Measurements from ENCODE around the gene MOSPD2. TPM values are rescaled to one million over a fixed set of nuclear protein-coding genes. Genes with fewer than 3 reads are reported as not detected.

The MOSPD2 gene
- total RNA-seq, 4 donors from 2014 or later = 27.7 to 38.1 (median 35.7) TPM

DNA sequence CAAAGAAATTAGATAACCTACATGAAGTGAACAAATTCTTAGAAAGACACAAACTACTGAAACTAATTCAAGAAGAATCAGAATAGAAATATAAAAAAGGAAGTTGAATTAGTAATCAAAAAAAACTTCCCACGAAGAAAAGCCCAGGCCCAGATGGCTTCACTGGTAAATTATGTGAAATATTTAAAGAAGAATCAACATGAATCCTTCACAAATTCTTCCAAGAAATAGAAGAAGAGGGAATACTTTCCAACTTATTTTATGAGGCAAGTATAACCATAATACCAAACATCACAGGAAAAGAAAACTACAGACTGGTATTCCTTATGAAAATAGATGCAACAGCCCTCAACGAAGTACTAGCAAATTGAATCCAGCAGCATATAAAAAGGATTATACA is 30.7 kb downstream of the MOSPD2 start:
- TF ChIP-seq CTCF (IDR thresholded peaks at IDR 0.05; ENCODE audit: low read depth) = no peak

DNA sequence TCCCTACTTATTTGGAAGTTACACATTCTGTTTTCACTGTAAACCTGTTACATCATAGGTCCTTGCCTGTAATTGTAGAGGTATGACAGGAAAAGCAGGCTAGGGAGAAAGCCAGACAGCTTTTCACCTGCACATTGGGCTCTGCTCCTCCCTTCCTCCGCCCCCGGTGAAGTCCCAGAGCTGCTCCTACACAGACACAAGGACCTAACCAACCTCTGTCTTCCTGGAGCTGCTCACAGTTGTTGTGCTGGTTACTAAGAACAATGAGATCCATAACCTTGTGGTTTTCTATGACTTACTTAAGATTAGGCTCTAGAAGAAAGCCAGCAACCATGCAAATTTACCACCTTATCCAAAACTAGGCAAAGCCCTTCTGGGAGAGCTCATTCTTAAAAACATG is 40.0 kb downstream of the MOSPD2 start:
- no peak for TF ChIP-seq CTCF (IDR thresholded peaks at IDR 0.05; ENCODE audit: low read depth)

- no peak for TF ChIP-seq CTCF (IDR thresholded peaks at IDR 0.05; ENCODE audit: low read depth)
These were observed 42.4 kb downstream of the MOSPD2 start for GRCh38 chrX:14915596-14915995.

DNA sequence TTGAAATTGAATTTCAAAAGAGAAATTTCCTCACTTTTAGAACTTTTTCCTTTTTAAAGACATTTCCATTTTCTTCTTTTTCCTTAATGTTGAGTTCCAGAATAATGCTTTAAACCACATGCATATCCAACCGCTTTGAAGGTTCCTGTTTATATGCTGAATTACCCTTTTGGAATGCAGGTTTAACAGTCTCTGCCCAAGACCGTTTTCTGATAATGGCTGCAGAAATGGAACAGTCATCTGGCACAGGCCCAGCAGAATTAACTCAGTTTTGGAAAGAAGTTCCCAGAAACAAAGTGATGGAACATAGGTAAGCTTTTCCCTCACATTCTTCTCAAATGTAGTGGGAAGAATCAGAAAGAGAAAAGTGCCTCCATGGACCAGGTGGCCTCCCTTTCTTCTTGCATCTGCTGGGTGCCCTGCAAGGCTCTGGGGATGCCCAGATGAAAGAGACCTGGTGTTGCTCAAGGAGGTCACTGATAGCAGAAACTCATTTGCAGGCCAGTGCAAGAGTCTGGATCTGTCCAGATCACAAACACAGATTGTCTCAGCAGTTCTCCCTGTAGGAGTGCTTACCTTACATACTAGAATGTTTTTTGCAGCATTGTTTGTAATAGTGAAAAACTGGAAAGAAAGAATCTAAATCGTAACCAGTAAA is 42.9 kb downstream of the MOSPD2 start:
- no peak for TF ChIP-seq CTCF (IDR thresholded peaks at IDR 0.05; ENCODE audit: low read depth)

DNA sequence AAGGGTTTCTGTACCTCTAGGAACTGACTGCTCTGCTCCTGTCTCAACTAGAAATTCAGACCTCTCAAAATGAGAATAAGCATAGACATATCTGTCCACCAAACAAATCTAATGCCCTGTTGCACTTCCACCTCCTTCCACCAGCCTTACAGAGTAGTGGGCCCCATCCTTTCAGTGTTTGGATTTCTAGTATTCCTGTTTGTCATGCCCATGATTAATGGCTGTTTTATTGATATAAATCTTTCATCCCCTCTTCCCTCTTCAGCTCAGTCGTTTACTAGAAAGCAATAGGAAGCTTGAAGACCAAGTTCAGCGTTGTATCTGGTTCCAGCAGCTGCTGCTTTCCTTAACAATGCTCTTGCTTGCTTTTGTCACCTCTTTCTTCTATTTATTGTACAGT is 46.2 kb downstream of the MOSPD2 start:
- no peak for TF ChIP-seq CTCF (IDR thresholded peaks at IDR 0.05; ENCODE audit: low read depth)

- TF ChIP-seq CTCF (IDR thresholded peaks at IDR 0.05; ENCODE audit: low read depth) = no peak
These were observed 47.0 kb downstream of the MOSPD2 start for GRCh38 chrX:14920196-14920595.

DNA sequence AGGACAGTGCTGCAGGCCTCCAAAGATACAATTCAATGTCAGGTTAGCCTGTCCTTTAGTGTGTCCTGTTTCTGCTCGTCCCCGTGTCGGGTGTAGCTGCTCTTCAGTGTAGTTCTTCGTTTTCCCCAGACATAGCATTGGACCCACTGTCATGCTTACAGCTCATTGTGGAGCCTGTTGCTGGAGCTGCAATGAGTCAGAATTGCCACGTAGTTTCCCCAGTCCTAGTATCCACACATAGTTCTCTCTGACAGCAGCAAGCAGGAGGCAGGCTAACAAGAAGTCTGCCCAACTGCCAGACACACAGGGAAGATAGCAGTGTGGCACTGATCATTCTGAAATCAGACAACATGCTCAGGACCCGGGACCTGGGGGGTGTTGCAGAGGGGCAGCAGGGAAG is 49.2 kb downstream of the MOSPD2 start:
- TF ChIP-seq CTCF (IDR thresholded peaks at IDR 0.05; ENCODE audit: low read depth) = no peak
